ENCODE data around the gene ALDH1A3. TPM values are rescaled to one million over a fixed set of nuclear protein-coding genes. Genes with fewer than 3 reads are reported as not detected.

ALDH1A3 gene
- total and polyA plus RNA-seq, 2 of the 13 experiments (the other 11 are each of a cell fraction or from before 2014, with no cell fraction given) = not detected

DNA sequence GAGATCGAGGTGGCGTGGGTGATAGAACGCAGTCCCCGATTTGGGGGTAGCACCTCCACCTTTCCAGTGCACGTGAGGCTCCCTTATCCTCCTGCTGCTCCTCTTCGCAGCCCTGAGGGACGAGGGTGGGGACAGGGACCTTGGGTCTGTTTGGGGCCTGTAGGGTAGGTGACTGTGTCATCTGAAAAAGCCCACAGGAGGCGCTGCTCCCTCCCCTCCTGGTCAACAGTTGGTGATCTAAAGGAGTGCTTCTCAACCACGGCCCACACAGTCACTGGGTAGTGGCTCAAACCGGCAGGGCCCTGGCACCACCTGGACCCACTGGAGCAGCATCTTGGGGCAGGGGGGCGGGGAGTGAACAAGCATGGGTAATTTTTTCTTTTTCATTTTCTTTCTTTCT is 46.6 kb downstream of the ALDH1A3 start:
- BruUV-seq (replicated peaks) = no TSS peak

GRCh38 chr15:100926971-100927756 is 47.5 kb downstream of the ALDH1A3 start:
- CTCF ChIA-PET (ENCODE audit: low intra/inter-chr PET ratio, low total read pairs) = no interaction called here
- no peak for FAIRE-seq
- in situ Hi-C loops (cut with HindIII; ENCODE audit: extremely low pct_ligation_motif_present, low pct_unique_long_range_greater_than_20kb) = no loop called here
- TF ChIP-seq USF2 (IDR thresholded peaks at IDR 0.05; ENCODE audit: low read depth, low read length) (no peak), USF2 (CRISPR knock-in tag; IDR thresholded peaks at IDR 0.05; ENCODE audit: borderline replicate concordance) (no peak), TFDP1 (CRISPR knock-in tag; IDR thresholded peaks at IDR 0.05; ENCODE audit: borderline replicate concordance) (no peak), KLF13 (CRISPR knock-in tag; IDR thresholded peaks at IDR 0.05) (no peak), ZNF510 (CRISPR knock-in tag; IDR thresholded peaks at IDR 0.05; ENCODE audit: low read depth) (no peak), ARNT (IDR thresholded peaks at IDR 0.05) (no peak)
- TF ChIP-seq, protein P1, sequence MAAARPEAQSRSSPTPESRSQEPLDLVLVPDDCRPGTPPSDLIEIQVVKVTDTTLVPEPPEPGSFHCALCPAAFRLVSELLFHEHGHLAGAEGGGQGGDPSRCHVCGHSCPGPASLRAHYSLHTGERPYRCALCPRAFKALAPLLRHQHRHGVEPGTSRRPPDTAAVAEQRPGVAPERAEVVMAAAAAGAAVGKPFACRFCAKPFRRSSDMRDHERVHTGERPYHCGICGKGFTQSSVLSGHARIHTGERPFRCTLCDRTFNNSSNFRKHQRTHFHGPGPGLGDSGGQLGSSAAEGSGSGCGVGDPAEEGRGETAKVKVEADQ (CRISPR knock-in tag; IDR thresholded peaks at IDR 0.05; ENCODE audit: borderline replicate concordance) = no peak

More for the DNA sequence above, 46.6 kb downstream of the ALDH1A3 start:
- H3K27ac ChIP-seq (ENCODE audit: extremely low read length, insufficient read depth, low read length) = no peak overlapping the region
- no peaks in the 10 kb centered on the region for H3K79me2 ChIP-seq (ENCODE audit: insufficient read depth, low read length)
- in situ Hi-C loops (cut with HindIII; ENCODE audit: extremely low pct_ligation_motif_present, low pct_unique_long_range_greater_than_20kb) = no loop called here
- H3K27me3 ChIP-seq (ENCODE audit: control insufficient read depth in 1 of 2, insufficient read depth in 2 of 2, low read length in 2 of 2) = peaks cover 0 to 53% of the 10 kb centered on the region in 2 experiments; a peak in 4 of 5 replicates
- H3K4me2 ChIP-seq (ENCODE audit: low read depth, low read length) = no peak overlapping the region
- ChIA-PET POLR2A (no interaction called here), CTCF (ENCODE audit: low intra/inter-chr PET ratio, low total read pairs) (no interaction called here)
- DNase-seq (ENCODE audit: low spot score) (no peak), FAIRE-seq (no peak), ATAC-seq (peak; percentile 81)
- H3K4me3 ChIP-seq (replicated peaks in 1 of 3; ENCODE audit: insufficient read depth in 1 of 3, low read depth in 2 of 3, low read length in 3 of 3) = no peak overlapping the region
- H3K9me3 ChIP-seq (ENCODE audit: low read length) = no peaks in the 10 kb centered on the region
- 35% methylated on average over 10 of the region's 11 CpGs for WGBS (ENCODE audit: low lambda C conversion rate)
- H2AFZ ChIP-seq (ENCODE audit: low read length) = no peak overlapping the region
- H4K20me1 ChIP-seq (ENCODE audit: insufficient read depth, low read length) = no peaks in the 10 kb centered on the region
- H3K4me1 ChIP-seq (ENCODE audit: insufficient read depth, low read length) = no peaks in the 10 kb centered on the region
- no peak overlapping the region for H3K9ac ChIP-seq (ENCODE audit: insufficient read depth, low read depth, low read length)
- TF ChIP-seq TBP (CRISPR knock-in tag; IDR thresholded peaks at IDR 0.05) (no peak), ZNF747 (CRISPR knock-in tag; IDR thresholded peaks at IDR 0.05; ENCODE audit: borderline replicate concordance) (no peak), ZNF839 (CRISPR knock-in tag; IDR thresholded peaks at IDR 0.05; ENCODE audit: borderline replicate concordance) (no peak), ZMYM4 (CRISPR knock-in tag; IDR thresholded peaks at IDR 0.05) (no peak)
- TF ChIP-seq, protein P2, sequence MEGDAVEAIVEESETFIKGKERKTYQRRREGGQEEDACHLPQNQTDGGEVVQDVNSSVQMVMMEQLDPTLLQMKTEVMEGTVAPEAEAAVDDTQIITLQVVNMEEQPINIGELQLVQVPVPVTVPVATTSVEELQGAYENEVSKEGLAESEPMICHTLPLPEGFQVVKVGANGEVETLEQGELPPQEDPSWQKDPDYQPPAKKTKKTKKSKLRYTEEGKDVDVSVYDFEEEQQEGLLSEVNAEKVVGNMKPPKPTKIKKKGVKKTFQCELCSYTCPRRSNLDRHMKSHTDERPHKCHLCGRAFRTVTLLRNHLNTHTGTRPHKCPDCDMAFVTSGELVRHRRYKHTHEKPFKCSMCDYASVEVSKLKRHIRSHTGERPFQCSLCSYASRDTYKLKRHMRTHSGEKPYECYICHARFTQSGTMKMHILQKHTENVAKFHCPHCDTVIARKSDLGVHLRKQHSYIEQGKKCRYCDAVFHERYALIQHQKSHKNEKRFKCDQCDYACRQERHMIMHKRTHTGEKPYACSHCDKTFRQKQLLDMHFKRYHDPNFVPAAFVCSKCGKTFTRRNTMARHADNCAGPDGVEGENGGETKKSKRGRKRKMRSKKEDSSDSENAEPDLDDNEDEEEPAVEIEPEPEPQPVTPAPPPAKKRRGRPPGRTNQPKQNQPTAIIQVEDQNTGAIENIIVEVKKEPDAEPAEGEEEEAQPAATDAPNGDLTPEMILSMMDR (CRISPR knock-in tag; IDR thresholded peaks at IDR 0.05) = 0 out of 2 replicates have a peak, but pooled peaks have one; percentile 4
- intact Hi-C loops (cut with micrococcal nuclease; ENCODE audit: unreplicated experiment) = no loop called here
- H3K36me3 ChIP-seq (replicated peaks in 1 of 2; ENCODE audit: control insufficient read depth in 1 of 2, insufficient read depth in 2 of 2, low read length in 2 of 2) = no peaks in the 10 kb centered on the region

More at GRCh38 chr15:100926971-100927756, 47.5 kb downstream of the ALDH1A3 start:
- H3K4me3 ChIP-seq (replicated peaks in 1 of 3; ENCODE audit: insufficient read depth in 1 of 3, low read depth in 2 of 3, low read length in 3 of 3) = no peak overlapping the region
- H2AFZ ChIP-seq (ENCODE audit: low read length) = no peak overlapping the region
- H3K4me2 ChIP-seq (ENCODE audit: low read depth, low read length) = no peak overlapping the region
- WGBS (ENCODE audit: low lambda C conversion rate) = 24% methylated on average over 10 of the region's 11 CpGs
- H3K4me1 ChIP-seq (ENCODE audit: insufficient read depth, low read length) = no peaks in the 10 kb centered on the region
- H4K20me1 ChIP-seq (ENCODE audit: insufficient read depth, low read length) = no peaks in the 10 kb centered on the region
- peaks cover 0 to 57% of the 10 kb centered on the region in 2 experiments; a peak in 4 of 5 replicates for H3K27me3 ChIP-seq (ENCODE audit: control insufficient read depth in 1 of 2, insufficient read depth in 2 of 2, low read length in 2 of 2)
- no TSS peak for BruUV-seq (replicated peaks)
- no peak overlapping the region for H3K9ac ChIP-seq (ENCODE audit: insufficient read depth, low read depth, low read length)
- ATAC-seq (no peak), DNase-seq (ENCODE audit: low spot score) (no peak)
- no peaks in the 10 kb centered on the region for H3K9me3 ChIP-seq (ENCODE audit: low read length)
- no peak overlapping the region for H3K27ac ChIP-seq (ENCODE audit: extremely low read length, insufficient read depth, low read length)
- POLR2A ChIA-PET = no interaction called here
- H3K36me3 ChIP-seq (replicated peaks in 1 of 2; ENCODE audit: control insufficient read depth in 1 of 2, insufficient read depth in 2 of 2, low read length in 2 of 2) = no peaks in the 10 kb centered on the region
- intact Hi-C loops (cut with micrococcal nuclease; ENCODE audit: unreplicated experiment) = no loop called here
- H3K79me2 ChIP-seq (ENCODE audit: insufficient read depth, low read length) = no peaks in the 10 kb centered on the region
